Measurements from ENCODE around the gene KRTAP10-12. TPM values are rescaled to one million over a fixed set of nuclear protein-coding genes. Genes with fewer than 3 reads are reported as not detected.

KRTAP10-12 gene
- total RNA-seq, 1 donor = not detected

DNA sequence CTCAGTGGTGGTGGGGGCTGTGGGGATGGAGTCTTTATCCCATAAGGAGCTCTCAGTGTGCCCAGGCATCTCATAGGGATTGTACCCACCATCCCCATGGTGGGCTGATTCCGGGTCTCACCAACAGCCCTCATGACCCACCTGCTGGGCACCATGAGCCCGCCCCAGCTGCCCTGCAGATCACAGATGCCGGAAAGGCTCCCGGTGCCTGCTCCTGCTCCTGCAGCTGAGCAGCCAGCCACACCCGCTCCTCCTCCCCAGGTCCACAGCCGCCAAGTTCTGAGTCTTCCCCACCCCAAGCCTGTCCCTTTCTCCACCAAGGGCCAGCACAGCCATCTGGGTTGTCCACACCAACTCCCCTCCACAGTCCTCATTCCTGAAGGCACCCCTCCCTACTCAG lies 29.9 kb downstream of the KRTAP10-12 start:
- Histone ChIP-seq H3K4me1 (ENCODE audit: insufficient read depth, low read length) (peaks cover 10% of the 10 kb centered on the region), H3K9me3 (ENCODE audit: low read depth, low read length) (no peaks in the 10 kb centered on the region), H3K4me3 (ENCODE audit: low read length) (no peak overlapping the region), H3K27me3 (ENCODE audit: insufficient read depth, low read length) (peaks cover 23% of the 10 kb centered on the region)

DNA sequence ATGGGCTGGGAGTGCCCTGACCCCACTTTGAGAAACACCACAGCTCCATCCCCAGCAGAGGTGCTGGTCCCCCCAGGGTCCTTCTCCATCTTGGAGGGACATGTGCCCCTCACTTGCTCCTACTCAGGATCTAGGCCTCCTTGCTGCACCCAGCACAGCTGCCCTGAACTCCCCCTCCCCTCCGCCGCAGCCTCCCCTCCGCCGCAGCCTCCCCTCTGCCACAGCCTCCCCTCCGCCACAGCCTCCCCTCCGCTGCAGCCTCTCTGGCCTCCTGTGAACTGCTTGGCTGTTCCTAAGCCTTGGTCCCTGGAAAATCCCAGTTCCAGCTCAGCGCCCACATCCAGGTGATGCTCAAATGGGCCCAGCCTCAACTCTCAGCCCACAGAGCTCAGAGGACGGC lies 30.3 kb downstream of the KRTAP10-12 start:
- H3K9me3 ChIP-seq (ENCODE audit: low read depth, low read length) = no peaks in the 10 kb centered on the region
- H3K27me3 ChIP-seq (ENCODE audit: insufficient read depth, low read length) = peaks cover 23% of the 10 kb centered on the region
- H3K4me3 ChIP-seq (ENCODE audit: low read length) = no peak overlapping the region
- H3K4me1 ChIP-seq (ENCODE audit: insufficient read depth, low read length) = peaks cover 10% of the 10 kb centered on the region

DNA sequence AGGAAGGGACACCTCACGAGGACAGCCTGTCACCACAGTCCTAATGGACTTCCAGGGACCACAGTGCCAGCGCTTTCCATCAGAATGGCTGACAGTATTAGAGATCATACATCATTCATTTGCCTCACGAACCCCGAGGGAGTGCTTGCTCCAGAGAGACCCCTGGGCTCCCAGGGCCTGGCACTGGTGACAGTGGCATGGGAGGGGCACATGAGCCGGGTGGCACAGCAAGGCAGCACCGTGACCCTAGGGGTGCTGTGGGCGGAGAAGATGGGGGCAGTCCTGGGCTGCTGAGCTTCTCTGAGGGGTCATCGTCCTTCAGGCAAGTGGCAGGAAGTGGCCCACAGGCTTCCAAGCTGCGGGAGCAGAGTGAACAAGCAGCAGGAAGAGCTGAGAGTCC lies 30.8 kb downstream of the KRTAP10-12 start:
- H3K27me3 ChIP-seq (ENCODE audit: insufficient read depth, low read length) = peaks cover 19% of the 10 kb centered on the region
- H3K9me3 ChIP-seq (ENCODE audit: low read depth, low read length) = no peaks in the 10 kb centered on the region
- peaks cover 10% of the 10 kb centered on the region for H3K4me1 ChIP-seq (ENCODE audit: insufficient read depth, low read length)
- no peak overlapping the region for H3K4me3 ChIP-seq (ENCODE audit: low read length)

DNA sequence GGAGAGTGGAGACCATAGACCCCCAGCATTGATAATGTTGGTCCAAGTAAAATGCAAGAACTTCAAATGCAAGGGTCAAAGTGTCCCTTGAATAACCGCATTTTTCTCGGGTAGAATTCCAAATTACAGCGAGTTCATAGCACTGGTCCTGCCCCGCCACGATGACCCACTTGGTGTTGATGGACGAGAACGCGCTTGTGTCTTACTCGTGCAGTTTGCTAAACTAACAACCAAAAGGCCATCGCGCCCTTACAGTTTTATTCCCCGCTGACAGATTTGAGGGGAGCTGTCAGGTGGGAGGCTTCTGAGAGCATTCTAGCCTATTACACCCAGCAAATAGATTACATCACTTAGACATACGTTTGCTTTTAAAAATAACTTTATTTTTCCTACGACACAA lies 31.7 kb downstream of the KRTAP10-12 start:
- H3K4me3 ChIP-seq (ENCODE audit: low read length) = no peak overlapping the region
- H3K27me3 ChIP-seq (ENCODE audit: insufficient read depth, low read length) = peaks cover 9% of the 10 kb centered on the region
- no peaks in the 10 kb centered on the region for H3K9me3 ChIP-seq (ENCODE audit: low read depth, low read length)
- H3K4me1 ChIP-seq (ENCODE audit: insufficient read depth, low read length) = peaks cover 2% of the 10 kb centered on the region

DNA sequence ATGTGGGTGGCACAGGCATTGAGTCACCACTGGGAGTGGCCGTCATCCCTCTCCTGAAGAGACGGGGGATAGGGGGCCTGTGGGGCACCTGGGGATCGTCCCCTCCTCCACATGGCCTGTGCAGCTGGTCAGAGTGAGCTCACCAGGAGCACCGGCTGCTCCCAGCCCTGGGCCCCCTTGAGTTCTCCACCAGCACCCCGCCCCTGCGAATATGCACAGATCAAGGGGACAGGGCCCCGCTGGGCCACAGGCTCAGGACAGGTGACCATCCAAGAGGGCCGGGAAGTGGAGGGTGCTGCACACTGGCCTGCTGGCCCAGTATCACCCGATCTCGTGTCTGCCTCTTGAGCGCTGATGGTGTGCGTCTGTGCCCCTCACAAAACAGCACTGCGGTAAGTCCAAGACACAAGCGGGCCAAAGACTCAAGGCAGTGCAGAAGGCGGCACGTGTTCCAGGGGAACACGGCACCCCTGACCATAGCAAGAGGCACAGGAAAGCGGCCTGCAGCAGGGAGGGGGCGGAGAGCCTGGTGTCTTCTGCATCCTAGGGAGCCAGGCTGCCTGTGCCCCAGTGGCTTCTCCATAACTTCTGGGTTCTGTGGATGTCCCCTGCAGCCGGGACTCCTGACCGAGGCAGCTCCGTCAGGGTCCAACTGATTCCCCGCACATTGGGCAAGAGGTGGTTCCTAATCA lies 32.5 kb downstream of the KRTAP10-12 start:
- Histone ChIP-seq H3K27me3 (ENCODE audit: insufficient read depth, low read length) (peaks cover 4% of the 10 kb centered on the region), H3K4me1 (ENCODE audit: insufficient read depth, low read length) (no peaks in the 10 kb centered on the region), H3K9me3 (ENCODE audit: low read depth, low read length) (no peaks in the 10 kb centered on the region), H3K4me3 (ENCODE audit: low read length) (no peak overlapping the region)

DNA sequence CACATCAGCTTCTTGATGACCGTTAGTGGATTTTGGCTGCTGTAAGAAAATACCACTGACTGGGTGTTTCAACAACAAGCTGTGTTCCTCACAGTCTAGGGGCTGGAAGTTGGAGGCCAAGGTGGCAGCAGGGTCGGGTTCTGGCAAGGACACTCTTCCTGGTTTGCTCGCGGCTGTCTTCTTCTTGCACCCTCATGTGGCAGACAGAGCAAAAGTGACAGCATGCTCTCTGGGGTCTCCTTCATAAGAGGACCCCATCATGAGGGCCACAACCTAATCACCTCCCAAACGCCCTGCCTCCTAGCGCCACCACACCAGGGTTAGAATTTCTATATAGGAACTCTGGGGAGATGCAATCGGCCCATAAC lies 33.0 kb downstream of the KRTAP10-12 start:
- no peaks in the 10 kb centered on the region for H3K4me1 ChIP-seq (ENCODE audit: insufficient read depth, low read length)
- no peak overlapping the region for H3K4me3 ChIP-seq (ENCODE audit: low read length)
- H3K27me3 ChIP-seq (ENCODE audit: insufficient read depth, low read length) = peaks cover 4% of the 10 kb centered on the region
- H3K9me3 ChIP-seq (ENCODE audit: low read depth, low read length) = no peaks in the 10 kb centered on the region

DNA sequence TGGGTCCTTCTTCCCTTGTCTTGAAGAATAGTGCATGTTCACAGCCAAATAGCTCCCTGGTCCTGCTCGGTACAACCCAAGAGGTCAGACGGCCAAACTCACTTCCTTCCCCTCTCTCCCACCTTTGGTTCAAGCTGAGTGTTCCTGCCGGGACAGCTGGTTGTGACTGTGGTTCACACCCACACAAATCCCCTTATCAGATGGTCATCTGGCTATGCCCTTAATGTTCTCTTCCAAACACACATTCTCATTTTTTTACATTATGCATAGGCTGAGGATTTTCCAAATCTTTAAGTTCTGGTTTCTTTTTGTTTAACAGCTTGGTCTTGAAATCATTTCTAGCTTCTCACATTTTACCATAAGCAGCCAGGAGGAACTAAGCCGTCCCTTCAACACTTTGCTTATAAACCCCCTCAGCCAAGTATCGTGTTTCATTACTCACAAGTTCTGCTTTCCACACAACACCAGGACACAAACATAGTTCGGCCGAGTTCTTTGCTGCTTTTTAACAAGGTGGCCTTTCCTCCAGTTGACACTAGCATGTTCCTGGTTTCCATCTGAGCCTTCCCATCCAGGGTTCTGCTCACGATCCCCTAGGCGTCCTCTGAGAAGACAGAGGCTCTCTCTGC lies 34.1 kb downstream of the KRTAP10-12 start:
- Histone ChIP-seq H3K27me3 (ENCODE audit: insufficient read depth, low read length) (peaks cover 1% of the 10 kb centered on the region), H3K9me3 (ENCODE audit: low read depth, low read length) (no peaks in the 10 kb centered on the region), H3K4me1 (ENCODE audit: insufficient read depth, low read length) (no peaks in the 10 kb centered on the region), H3K4me3 (ENCODE audit: low read length) (no peak overlapping the region)

DNA sequence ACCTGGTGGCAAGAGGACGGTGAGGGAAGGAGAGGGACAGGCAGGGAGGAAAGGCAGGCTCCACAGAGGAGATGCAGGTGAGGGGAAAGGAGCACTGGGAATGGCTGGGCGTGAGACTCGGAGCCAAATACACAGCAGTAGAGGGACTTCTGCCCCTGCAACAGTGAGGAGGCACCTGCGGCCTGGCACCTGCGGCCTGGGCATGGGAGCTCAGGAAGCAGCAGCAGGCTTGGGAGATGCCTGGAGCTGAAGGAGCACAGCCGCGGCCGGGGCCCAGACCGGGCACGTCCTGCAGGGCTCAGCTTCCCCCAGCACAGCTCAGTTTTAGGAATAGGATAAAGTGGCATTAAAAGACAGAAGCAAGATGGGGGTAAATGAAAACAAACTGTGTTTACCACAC lies 35.3 kb downstream of the KRTAP10-12 start:
- H3K4me3 ChIP-seq (ENCODE audit: low read length) = no peak overlapping the region
- no peaks in the 10 kb centered on the region for H3K27me3 ChIP-seq (ENCODE audit: insufficient read depth, low read length)
- H3K4me1 ChIP-seq (ENCODE audit: insufficient read depth, low read length) = no peaks in the 10 kb centered on the region
- no peaks in the 10 kb centered on the region for H3K9me3 ChIP-seq (ENCODE audit: low read depth, low read length)

DNA sequence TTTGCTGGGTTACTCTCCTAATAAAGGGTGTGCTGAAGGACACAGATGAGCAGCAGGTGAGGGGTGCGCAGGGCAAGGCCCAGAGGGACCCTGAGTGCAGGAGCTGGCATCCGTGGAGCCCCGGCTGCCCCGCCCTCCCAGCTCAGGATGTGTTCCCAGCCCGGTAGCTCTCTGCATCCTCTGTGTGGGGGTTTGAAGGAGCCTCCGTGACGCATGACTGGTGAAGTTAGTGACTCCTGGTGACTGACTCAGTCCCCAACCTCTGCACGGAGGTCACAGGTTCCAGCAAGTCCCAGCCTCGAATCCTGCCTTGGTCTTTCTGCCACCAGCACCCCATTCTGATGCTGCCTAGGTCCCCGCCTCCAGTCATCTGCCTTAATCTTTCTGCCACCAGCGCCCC lies 36.0 kb downstream of the KRTAP10-12 start:
- H3K27me3 ChIP-seq (ENCODE audit: insufficient read depth, low read length) = no peaks in the 10 kb centered on the region
- H3K4me3 ChIP-seq (ENCODE audit: low read length) = no peak overlapping the region
- peaks cover 4% of the 10 kb centered on the region for H3K9me3 ChIP-seq (ENCODE audit: low read depth, low read length)
- H3K4me1 ChIP-seq (ENCODE audit: insufficient read depth, low read length) = no peaks in the 10 kb centered on the region

DNA sequence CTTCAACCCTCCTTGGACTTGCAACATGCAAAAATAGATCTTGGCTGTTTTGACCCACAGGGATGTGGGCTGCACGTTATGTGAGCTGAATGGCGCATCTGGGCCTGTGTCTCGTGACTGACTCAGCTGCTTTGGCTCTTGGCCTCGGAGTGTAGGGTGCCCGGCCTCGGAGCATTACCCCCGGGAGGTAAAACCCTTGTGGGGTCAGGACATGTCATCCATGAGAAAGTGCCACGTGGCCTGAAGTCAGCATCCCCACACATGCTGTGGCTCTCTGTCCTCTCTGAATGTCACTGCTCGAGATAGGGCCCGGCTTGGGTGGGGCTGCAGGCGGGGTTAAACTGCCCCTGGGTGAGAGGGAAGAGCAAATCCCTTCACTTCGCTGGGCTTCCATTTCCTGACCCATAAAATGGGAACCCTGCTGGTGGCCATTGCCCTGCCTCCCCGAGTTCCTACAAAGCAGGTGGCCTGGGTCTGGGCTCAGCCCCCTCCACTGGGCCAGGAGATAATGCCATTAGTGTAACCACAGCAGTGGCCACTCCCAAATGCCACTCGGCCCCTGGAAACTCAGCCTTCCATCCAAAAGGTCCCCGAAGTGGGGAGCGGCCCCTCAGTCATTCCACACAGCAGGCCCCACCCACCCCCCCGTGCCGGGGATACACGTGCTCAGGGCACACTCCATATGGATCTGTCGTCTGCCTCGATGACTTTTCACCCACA lies 37.2 kb downstream of the KRTAP10-12 start:
- H3K4me3 ChIP-seq (ENCODE audit: low read length) = no peak overlapping the region
- no peaks in the 10 kb centered on the region for H3K27me3 ChIP-seq (ENCODE audit: insufficient read depth, low read length)
- H3K9me3 ChIP-seq (ENCODE audit: low read depth, low read length) = peaks cover 10% of the 10 kb centered on the region
- no peaks in the 10 kb centered on the region for H3K4me1 ChIP-seq (ENCODE audit: insufficient read depth, low read length)

DNA sequence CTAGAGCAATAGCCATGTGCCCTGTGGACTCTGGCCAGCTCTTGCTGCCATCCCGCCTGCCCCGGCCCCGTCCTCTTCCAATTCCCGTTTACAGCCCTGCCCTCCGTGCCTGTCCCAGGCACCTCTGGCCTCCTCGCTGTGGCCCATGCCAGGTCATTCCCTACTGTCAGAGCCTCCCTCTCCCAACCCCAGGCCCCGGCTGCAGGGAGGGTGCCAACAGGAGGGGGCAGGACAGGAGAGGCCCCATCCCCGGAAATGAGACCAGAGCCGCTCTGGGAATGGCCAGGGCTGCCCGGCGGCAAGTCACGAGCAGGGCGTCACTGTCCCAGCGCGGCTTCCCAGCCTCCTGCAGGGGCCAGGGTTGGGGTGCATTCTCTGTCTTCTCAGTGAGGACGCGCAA lies 37.9 kb downstream of the KRTAP10-12 start:
- no peaks in the 10 kb centered on the region for H3K27me3 ChIP-seq (ENCODE audit: insufficient read depth, low read length)
- no peak overlapping the region for H3K4me3 ChIP-seq (ENCODE audit: low read length)
- H3K4me1 ChIP-seq (ENCODE audit: insufficient read depth, low read length) = no peaks in the 10 kb centered on the region
- H3K9me3 ChIP-seq (ENCODE audit: low read depth, low read length) = peaks cover 10% of the 10 kb centered on the region

DNA sequence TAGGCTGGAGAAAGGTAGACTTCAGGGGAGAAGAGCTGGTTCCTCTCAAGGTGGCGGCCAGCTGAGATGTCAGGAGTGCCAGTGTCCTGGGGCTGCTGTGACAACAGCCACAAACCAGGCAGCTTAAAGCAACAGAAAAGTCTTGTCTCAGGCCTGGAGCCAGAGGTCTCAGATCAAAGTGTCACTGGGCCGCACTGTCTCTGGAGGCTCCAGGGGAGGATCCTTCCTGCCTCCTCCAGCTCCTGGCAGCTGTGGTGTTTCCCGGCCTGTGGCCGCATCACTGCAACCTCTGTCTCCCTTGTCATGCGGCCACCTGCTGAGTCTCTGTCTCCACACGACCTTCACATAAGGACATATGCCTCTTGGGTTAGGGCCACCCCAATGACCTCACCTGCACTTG lies 38.8 kb downstream of the KRTAP10-12 start:
- peaks cover 10% of the 10 kb centered on the region for H3K9me3 ChIP-seq (ENCODE audit: low read depth, low read length)
- no peaks in the 10 kb centered on the region for H3K27me3 ChIP-seq (ENCODE audit: insufficient read depth, low read length)

DNA sequence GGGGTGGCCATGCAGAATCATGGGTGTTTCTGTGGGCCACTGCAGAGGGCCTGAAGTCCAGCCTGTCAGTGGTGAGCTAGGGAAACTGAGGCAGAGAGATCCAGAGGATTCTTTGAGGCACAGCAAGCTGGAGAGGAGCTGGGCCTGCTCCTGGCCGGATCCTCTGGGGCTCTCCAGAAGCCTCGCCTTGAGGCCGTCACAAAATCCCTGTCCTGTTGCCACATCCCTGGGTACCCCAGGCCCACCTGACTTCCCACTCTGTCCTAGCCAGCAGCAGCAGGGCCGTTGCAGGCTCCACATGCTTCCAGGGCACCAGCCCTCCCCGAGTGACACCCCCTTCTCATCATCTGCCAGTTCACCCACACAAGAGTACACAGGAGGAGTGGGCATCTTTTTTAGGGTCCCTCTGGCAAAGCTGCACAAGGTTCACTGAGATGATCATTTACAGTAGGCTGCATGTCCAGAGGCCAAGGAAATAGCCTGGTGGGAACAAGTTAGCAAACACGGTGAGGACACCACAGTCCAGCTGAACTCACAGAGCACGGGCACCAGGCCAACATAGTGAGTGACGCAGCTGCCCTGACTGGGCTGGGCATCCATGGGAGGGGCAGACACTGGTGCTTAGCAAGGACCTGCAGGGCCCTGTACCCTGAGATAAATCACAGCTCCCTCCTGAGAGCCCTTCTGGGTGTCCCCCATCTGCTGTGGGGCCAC lies 39.5 kb downstream of the KRTAP10-12 start:
- Histone ChIP-seq H3K27me3 (ENCODE audit: insufficient read depth, low read length) (no peaks in the 10 kb centered on the region), H3K4me3 (ENCODE audit: low read length) (no peak overlapping the region), H3K4me1 (ENCODE audit: insufficient read depth, low read length) (no peaks in the 10 kb centered on the region), H3K9me3 (ENCODE audit: low read depth, low read length) (peaks cover 10% of the 10 kb centered on the region)

More for the DNA sequence above, 38.8 kb downstream of the KRTAP10-12 start:
- H3K4me3 ChIP-seq (ENCODE audit: low read length) = no peak overlapping the region
- H3K4me1 ChIP-seq (ENCODE audit: insufficient read depth, low read length) = no peaks in the 10 kb centered on the region

DNA sequence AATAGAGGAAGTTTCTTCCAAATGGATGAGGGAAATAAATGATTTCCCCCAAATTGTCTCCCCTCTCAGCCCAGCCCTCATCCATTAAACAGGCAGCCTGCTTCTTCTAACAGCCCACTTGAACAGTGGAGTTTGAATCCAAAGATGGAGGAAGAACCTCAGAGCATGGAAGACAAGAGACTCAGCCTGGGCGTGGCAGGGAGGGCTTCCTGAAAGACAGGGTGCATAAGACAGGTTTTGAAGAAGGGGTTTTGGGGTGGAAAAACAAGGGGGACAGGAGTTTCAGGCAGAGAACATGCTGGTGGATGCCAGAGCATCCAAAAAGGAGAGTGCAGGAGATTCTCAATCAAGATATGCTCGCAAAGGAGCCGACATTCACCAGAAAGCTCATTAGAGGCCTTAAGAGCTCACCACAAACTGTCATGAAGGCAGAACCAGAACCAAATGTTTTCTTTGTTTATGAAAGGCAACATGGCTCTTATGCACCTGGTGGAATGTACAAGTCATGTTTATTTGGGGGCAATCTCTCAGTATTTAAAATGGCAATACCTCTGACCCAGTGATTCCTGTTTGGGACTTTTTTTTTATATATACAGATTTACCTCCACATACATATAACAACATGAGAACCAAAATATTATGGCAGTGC lies 40.9 kb downstream of the KRTAP10-12 start:
- Histone ChIP-seq H3K4me3 (ENCODE audit: low read length) (no peak overlapping the region), H3K9me3 (ENCODE audit: low read depth, low read length) (peaks cover 10% of the 10 kb centered on the region), H3K4me1 (ENCODE audit: insufficient read depth, low read length) (no peaks in the 10 kb centered on the region), H3K27me3 (ENCODE audit: insufficient read depth, low read length) (no peaks in the 10 kb centered on the region)

DNA sequence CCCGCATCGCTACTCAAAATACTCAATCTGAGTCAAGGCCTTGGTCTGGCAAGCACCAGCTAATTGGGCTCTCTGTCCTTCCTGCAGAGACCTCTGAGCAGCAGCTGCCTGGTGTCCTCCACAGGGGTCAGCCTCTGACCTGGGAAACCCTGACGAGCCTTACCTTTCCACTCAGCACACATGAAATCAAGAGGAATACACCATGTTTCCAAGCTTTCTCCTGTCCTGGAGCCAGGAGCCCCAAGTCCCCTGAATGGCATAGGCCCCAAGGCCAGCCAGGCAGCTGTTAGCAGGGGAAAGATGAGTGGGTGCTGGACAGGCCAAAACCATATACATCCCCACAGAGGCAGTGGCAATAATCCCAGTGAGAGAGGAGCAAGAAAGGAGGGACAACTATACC lies 41.6 kb downstream of the KRTAP10-12 start:
- H3K27me3 ChIP-seq (ENCODE audit: insufficient read depth, low read length) = no peaks in the 10 kb centered on the region
- peaks cover 10% of the 10 kb centered on the region for H3K9me3 ChIP-seq (ENCODE audit: low read depth, low read length)
- no peaks in the 10 kb centered on the region for H3K4me1 ChIP-seq (ENCODE audit: insufficient read depth, low read length)

More for the DNA sequence above, 41.6 kb downstream of the KRTAP10-12 start:
- H3K4me3 ChIP-seq (ENCODE audit: low read length) = no peak overlapping the region
